Astrocyte of the cerebellum (primary cell): ENCODE data around the gene FGFBP1.
A peak's percentile ranks its signal among the peaks of the same experiment; 100 is the strongest.

Experiments
- DNase-seq: peaks from one replicate; pipeline ENCODE4 v3.0.0-alpha.2; 2011; ENCODE audit warnings: low read depth
- H3K4me3 ChIP-seq: 2 replicates; pipeline ENCODE4 v1.5.1; 2011; ENCODE audit warnings: mild to moderate bottlenecking, low read depth, low read length, moderate library complexity
- CTCF ChIP-seq: IDR thresholded peaks from 2 replicates; pipeline ENCODE4 v1.5.1; 2012; ENCODE audit warnings: low read length, low read depth, moderate library complexity, mild to moderate bottlenecking; ENCODE audit errors: missing control alignments
- in situ Hi-C: cut with HindIII; loops from 2 replicates; pipeline ENCODE4 v1.10.0; 2017; ENCODE audit warnings: low sequenced_read_pairs

Gene FGFBP1

GRCh38 chr4:15971068-15971801 is 32.7 kb upstream of the FGFBP1 start:
- DNase-seq = no peak
- H3K4me3 ChIP-seq = no peak overlapping the region
- TF ChIP-seq CTCF = no peak
- in situ Hi-C loops = no loop called here

- in situ Hi-C loops = no loop called here
- no peak for TF ChIP-seq CTCF
- H3K4me3 ChIP-seq = no peak overlapping the region
- DNase-seq = no peak
Measured at GRCh38 chr4:15968551-15969300, 30.2 kb upstream of the FGFBP1 start.

GRCh38 chr4:15965325-15965724 is 26.8 kb upstream of the FGFBP1 start:
- TF ChIP-seq CTCF = no peak
- no peak overlapping the region for H3K4me3 ChIP-seq
- in situ Hi-C loops = no loop called here
- DNase-seq = no peak

GRCh38 chr4:15964159-15964558 is 25.6 kb upstream of the FGFBP1 start:
- in situ Hi-C loops = no loop called here

GRCh38 chr4:15963576-15963975 is 25.0 kb upstream of the FGFBP1 start:
- no peak overlapping the region for H3K4me3 ChIP-seq
- DNase-seq = no peak
- TF ChIP-seq CTCF = no peak
- in situ Hi-C loops = no loop called here

More at GRCh38 chr4:15964159-15964558, 25.6 kb upstream of the FGFBP1 start:
- DNase-seq = no peak
- peak; percentile 4 for TF ChIP-seq CTCF
- no peak overlapping the region for H3K4me3 ChIP-seq

- in situ Hi-C loops = no loop called here
- TF ChIP-seq CTCF = peak; percentile 59
- DNase-seq = no peak
- H3K4me3 ChIP-seq = no peak within 1 kb of the TSS
Measured at GRCh38 chr4:15963001-15963451, 24.5 kb upstream of the FGFBP1 start, which contains the start of gene FGFBP2. TSS of gene FGFBP2 (minus strand) at chr4:15963175. CDS start at chr4:15963129, 46 bp downstream.
